SHP77 treated with DMSO at 0.1 percent for 48 hours (cell line): ENCODE results near the gene DDX1.
"Not testable (repeated sequence)": the region's sequence is repeated elsewhere in the genome, so short reads cannot be mapped to it uniquely, and the experiment has no call there.

ENCODE experiments used
- DNase-seq: peaks from one replicate; lab custom pipeline; 2025; lab: John Stamatoyannopoulos, UW

The DDX1 gene

GRCh38 chr2:15591692-15592463 lies at the start of gene DDX1:
DDX1 (plus strand) TSS chr2:15591868; CDS start chr2:15591934, 66 bp downstream.
- peak; percentile 81 for DNase-seq

- not testable (repeated sequence) for DNase-seq
Measured at GRCh38 chr2:15542269-15542668, 49.4 kb upstream of the DDX1 start.

- no peak for DNase-seq
Measured at GRCh38 chr2:15543053-15543452, 48.6 kb upstream of the DDX1 start.

- DNase-seq, result no peak
Measured at GRCh38 chr2:15543541-15543940, 48.1 kb upstream of the DDX1 start.

- DNase-seq, result no peak
Measured at GRCh38 chr2:15544227-15544626, 47.4 kb upstream of the DDX1 start.

- DNase-seq, result no peak
Measured at GRCh38 chr2:15546297-15547098, 45.2 kb upstream of the DDX1 start.

- no peak for DNase-seq
Measured at GRCh38 chr2:15547115-15547876, 44.4 kb upstream of the DDX1 start.

GRCh38 chr2:15548974-15549373 lies 42.7 kb upstream of the DDX1 start:
- no peak for DNase-seq

GRCh38 chr2:15553519-15553918 lies 38.1 kb upstream of the DDX1 start:
- DNase-seq, result no peak

- DNase-seq, result no peak
Measured at GRCh38 chr2:15553951-15554350, 37.7 kb upstream of the DDX1 start.

- no peak for DNase-seq
Measured at GRCh38 chr2:15554525-15555218, 37.0 kb upstream of the DDX1 start.

GRCh38 chr2:15555760-15556193 lies 35.9 kb upstream of the DDX1 start:
- DNase-seq, result no peak

GRCh38 chr2:15556311-15556930 lies 35.2 kb upstream of the DDX1 start:
- DNase-seq, result no peak

- DNase-seq, result no peak
Measured at GRCh38 chr2:15557887-15558311, 33.8 kb upstream of the DDX1 start.

GRCh38 chr2:15559379-15560139 lies 32.1 kb upstream of the DDX1 start:
- no peak for DNase-seq

- peak; percentile 41 for DNase-seq
Measured at GRCh38 chr2:15560140-15560987, 31.3 kb upstream of the DDX1 start.

- peak; percentile 93 for DNase-seq
Measured at GRCh38 chr2:15560988-15561573, 30.6 kb upstream of the DDX1 start, which contains the start of gene NBAS. NBAS (minus strand) TSS chr2:15561334; CDS start chr2:15561304, 30 bp downstream.

GRCh38 chr2:15561574-15562344 lies 29.9 kb upstream of the DDX1 start:
- DNase-seq, result peak; percentile 73
